Measurements from ENCODE around the gene SHC2. TPM values are rescaled to one million over a fixed set of nuclear protein-coding genes. Genes with fewer than 3 reads are reported as not detected.

The SHC2 gene
- total RNA-seq, 8 experiments from 2014 or later = 4.6 to 57.6 (median 33.0) TPM

GRCh38 chr19:444677-445210, 16.1 kb downstream of the SHC2 start:
- H3K4me3 ChIP-seq = no peak overlapping the region
- in situ Hi-C loops (cut with MboI; ENCODE audit: low pct_unique_long_range_greater_than_20kb in 2 of 9, low sequenced_read_pairs in 9 of 9, unreplicated experiment in 9 of 9) = no loop called here
- H3K27ac ChIP-seq = no peak overlapping the region
- H3K4me1 ChIP-seq (replicated peaks in 1 of 2) = peaks cover 0 to 3% of the 10 kb centered on the region in 2 donors
- WGBS, 10 experiments = 67 to 93% (median 83%) methylated on average over 1 to 13 of the region's 26 CpGs; no CpG with 5 or more reads in 5 of the 10 experiments
- no peak for ATAC-seq (replicated peaks in 6 of 8)

DNA sequence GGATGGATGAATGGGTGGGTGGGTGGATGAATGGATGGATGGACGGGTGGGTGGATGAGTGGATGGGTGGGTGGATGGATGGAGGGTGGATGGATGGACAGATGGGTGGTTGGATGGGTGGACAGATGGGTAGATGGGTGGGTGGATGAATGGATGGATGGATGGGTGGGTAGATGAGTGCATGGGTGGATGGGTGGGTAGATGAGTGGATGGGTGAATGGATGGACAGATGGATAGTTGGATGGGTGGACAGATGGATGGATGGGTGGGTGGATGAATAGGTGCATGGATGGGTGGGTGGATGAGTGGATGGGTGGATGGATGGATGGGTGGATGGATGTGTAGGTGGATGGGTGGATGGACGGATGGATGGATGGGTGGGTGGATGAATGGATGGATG, 17.8 kb downstream of the SHC2 start:
- no CpG with 5 or more reads among the region's 2 CpGs for WGBS, 10 experiments
- no peak overlapping the region for H3K27ac ChIP-seq
- H3K4me3 ChIP-seq = no peak overlapping the region
- H3K4me1 ChIP-seq (replicated peaks in 1 of 2) = peaks cover 0 to 3% of the 10 kb centered on the region in 2 donors
- ATAC-seq (replicated peaks in 6 of 8) = no peak
- in situ Hi-C loops (cut with MboI; ENCODE audit: low pct_unique_long_range_greater_than_20kb in 2 of 9, low sequenced_read_pairs in 9 of 9, unreplicated experiment in 9 of 9) = no loop called here

- no peak overlapping the region for H3K27ac ChIP-seq
- in situ Hi-C loops (cut with MboI; ENCODE audit: low pct_unique_long_range_greater_than_20kb in 2 of 9, low sequenced_read_pairs in 9 of 9, unreplicated experiment in 9 of 9) = no loop called here
- 100% methylated on average over 1 of the region's 2 CpGs; no CpG with 5 or more reads in 7 of the 10 experiments for WGBS, 10 experiments
- no peak overlapping the region for H3K4me3 ChIP-seq
- no peak for ATAC-seq (replicated peaks in 6 of 8)
- H3K4me1 ChIP-seq (replicated peaks in 1 of 2) = peaks cover 0 to 3% of the 10 kb centered on the region in 2 donors
These were observed 18.7 kb downstream of the SHC2 start for GRCh38 chr19:442085-442484.

GRCh38 chr19:441213-441836, 19.5 kb downstream of the SHC2 start:
- 24 to 90% (median 44%) methylated on average over 2 to 10 of the region's 23 CpGs; no CpG with 5 or more reads in 4 of the 10 experiments for WGBS, 10 experiments
- ATAC-seq (replicated peaks in 6 of 8) = peak in 2 of 8 experiments; percentile 25 to 83
- in situ Hi-C loops (cut with MboI; ENCODE audit: low pct_unique_long_range_greater_than_20kb in 2 of 9, low sequenced_read_pairs in 9 of 9, unreplicated experiment in 9 of 9) = no loop called here
- Histone ChIP-seq H3K4me3 (no peak overlapping the region), H3K4me1 (replicated peaks in 1 of 2) (peaks cover 3% of the 10 kb centered on the region in 2 donors), H3K27ac (no peak overlapping the region)

DNA sequence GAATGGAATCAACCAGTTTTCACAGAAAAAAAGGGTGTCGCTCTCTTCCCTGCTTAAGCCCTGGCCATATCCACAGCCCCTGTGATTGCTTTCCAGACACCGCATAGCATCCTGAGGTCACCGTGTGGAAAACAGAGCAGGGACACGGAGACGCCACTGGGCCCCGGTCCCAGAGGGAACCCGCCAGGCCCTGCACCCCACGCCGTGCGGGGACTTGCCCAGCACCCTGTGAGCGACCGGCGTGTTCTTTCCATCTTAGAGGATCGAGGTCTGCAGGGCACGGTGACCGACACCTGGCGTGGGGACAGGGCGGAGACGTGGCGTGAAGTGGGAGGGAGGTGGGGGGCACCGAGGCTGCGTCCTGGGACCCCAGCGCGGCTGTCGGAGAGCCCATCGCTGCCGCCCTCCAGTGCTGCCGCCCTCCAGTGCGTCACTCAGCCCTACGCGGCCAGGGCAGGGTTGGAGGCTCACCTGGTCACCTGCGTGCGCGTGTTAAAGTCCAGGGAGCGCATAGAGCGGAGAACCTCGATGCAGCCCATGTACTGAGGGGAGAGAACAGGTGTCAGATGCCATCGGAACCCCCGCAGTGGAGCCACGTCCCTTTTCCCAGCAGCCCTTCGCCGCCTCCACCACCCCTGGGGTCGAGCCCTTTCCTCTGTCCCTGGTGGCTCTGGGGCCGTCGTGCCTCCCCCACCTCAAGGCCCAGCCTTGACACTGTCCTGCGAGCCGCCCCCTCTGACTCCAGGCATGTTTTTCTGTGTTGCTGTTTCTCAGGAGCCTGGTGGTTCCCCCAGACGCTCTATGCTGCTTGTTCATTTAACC, 20.2 kb downstream of the SHC2 start:
- in situ Hi-C loops (cut with MboI; ENCODE audit: low pct_unique_long_range_greater_than_20kb in 2 of 9, low sequenced_read_pairs in 9 of 9, unreplicated experiment in 9 of 9) = no loop called here
- H3K4me3 ChIP-seq = no peak overlapping the region
- no peak overlapping the region for H3K27ac ChIP-seq
- ATAC-seq (replicated peaks in 6 of 8) = no peak
- 80 to 86% methylated on average over 1 to 12 of the region's 48 CpGs; no CpG with 5 or more reads in 8 of the 10 experiments for WGBS, 10 experiments
- H3K4me1 ChIP-seq (replicated peaks in 1 of 2) = peaks cover 7 to 10% of the 10 kb centered on the region in 2 donors

GRCh38 chr19:439167-439900, 21.5 kb downstream of the SHC2 start:
- Histone ChIP-seq H3K4me3 (no peak overlapping the region), H3K4me1 (replicated peaks in 1 of 2) (peaks cover 9 to 17% of the 10 kb centered on the region in 2 donors), H3K27ac (no peak overlapping the region)
- in situ Hi-C loops (cut with MboI; ENCODE audit: low pct_unique_long_range_greater_than_20kb in 2 of 9, low sequenced_read_pairs in 9 of 9, unreplicated experiment in 9 of 9) = no loop called here
- no peak for ATAC-seq (replicated peaks in 6 of 8)
- 63 to 100% (median 83%) methylated on average over 1 to 7 of the region's 27 CpGs; no CpG with 5 or more reads in 4 of the 10 experiments for WGBS, 10 experiments

DNA sequence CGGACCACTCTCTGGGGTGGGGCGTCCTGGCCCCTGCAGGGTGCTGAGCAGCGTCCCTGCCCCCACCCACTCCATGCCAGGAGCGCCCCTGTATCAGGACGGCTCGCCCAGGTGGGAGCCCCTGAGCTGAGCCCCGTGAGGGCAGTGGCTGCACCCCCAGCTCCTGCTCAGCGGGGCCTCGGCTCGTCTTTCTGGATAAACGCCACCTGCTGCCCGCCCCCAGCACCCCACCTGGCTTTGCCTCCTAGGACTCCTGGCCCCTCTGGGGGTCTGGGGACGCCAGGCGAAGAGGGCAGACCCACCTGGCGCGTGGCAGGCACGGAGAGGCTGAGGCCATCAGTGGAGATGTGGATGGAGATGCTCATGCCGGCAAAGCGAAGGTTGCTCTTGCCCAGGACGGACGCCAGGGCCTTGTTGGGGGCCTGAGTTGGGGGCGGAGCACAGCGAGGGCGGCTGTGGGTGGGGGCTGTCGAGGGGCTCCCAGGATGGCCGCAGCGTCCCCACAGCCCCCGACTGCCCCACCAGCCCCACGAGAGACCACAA, 22.3 kb downstream of the SHC2 start:
- peaks cover 9 to 17% of the 10 kb centered on the region in 2 donors for H3K4me1 ChIP-seq (replicated peaks in 1 of 2)
- H3K4me3 ChIP-seq = no peak overlapping the region
- H3K27ac ChIP-seq = no peak overlapping the region
- WGBS, 10 experiments = 25% methylated on average over 2 of the region's 29 CpGs; no CpG with 5 or more reads in 9 of the 10 experiments
- in situ Hi-C loops (cut with MboI; ENCODE audit: low pct_unique_long_range_greater_than_20kb in 2 of 9, low sequenced_read_pairs in 9 of 9, unreplicated experiment in 9 of 9) = no loop called here
- no peak for ATAC-seq (replicated peaks in 6 of 8)

GRCh38 chr19:437041-437440, 23.8 kb downstream of the SHC2 start:
- H3K27ac ChIP-seq = no peak overlapping the region
- H3K4me3 ChIP-seq = no peak overlapping the region
- H3K4me1 ChIP-seq (replicated peaks in 1 of 2) = peaks cover 9 to 17% of the 10 kb centered on the region in 2 donors
- 17 to 100% (median 91%) methylated on average over 1 to 19 of the region's 22 CpGs; no CpG with 5 or more reads in 4 of the 10 experiments for WGBS, 10 experiments
- in situ Hi-C loops (cut with MboI; ENCODE audit: low pct_unique_long_range_greater_than_20kb in 2 of 9, low sequenced_read_pairs in 9 of 9, unreplicated experiment in 9 of 9) = no loop called here
- ATAC-seq (replicated peaks in 6 of 8) = peak in 1 of 8 experiments; percentile 15

DNA sequence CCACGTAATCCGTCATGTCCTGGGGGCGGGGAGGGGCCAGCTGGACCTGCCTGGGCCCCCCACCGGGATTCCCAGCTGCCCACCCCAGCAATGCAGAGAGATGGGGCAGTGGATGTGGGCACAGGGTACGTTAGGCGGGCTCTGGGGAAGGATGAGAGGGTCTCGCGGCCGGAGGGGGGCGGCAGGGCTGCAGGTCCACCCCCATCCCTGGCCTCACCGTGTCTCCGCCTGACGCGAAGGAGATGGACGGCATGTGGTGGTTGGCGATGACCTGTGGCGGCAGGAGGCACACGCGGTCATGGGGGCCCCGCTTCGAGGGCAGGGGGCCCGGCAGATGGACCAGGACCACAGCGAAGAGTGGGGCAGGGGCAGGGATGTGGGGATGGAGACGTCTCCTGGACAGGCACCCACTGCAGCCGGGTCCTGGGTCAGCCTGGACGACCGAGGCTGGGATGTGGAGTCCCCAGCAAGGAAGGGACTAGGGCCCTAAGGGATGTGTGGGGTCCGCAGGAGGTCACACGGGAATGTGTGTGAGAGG, 24.4 kb downstream of the SHC2 start:
- Histone ChIP-seq H3K4me1 (replicated peaks in 1 of 2) (peaks cover 9 to 17% of the 10 kb centered on the region in 2 donors), H3K27ac (peak overlapping the region; percentile 46 to 60), H3K4me3 (no peak overlapping the region)
- in situ Hi-C loops (cut with MboI; ENCODE audit: low pct_unique_long_range_greater_than_20kb in 2 of 9, low sequenced_read_pairs in 9 of 9, unreplicated experiment in 9 of 9) = no loop called here
- ATAC-seq (replicated peaks in 6 of 8) = peak in 3 of 8 experiments; percentile 8 to 16 (median 15)
- 80 to 83% methylated on average over 1 to 2 of the region's 29 CpGs; no CpG with 5 or more reads in 8 of the 10 experiments for WGBS, 10 experiments

GRCh38 chr19:435707-436412, 25.0 kb downstream of the SHC2 start:
- peak in 4 of 8 experiments; percentile 16 to 30 (median 20) for ATAC-seq (replicated peaks in 6 of 8)
- WGBS, 10 experiments = 60 to 75% (median 71%) methylated on average over 1 to 16 of the region's 33 CpGs; no CpG with 5 or more reads in 5 of the 10 experiments
- peaks cover 6 to 17% of the 10 kb centered on the region in 2 donors for H3K4me1 ChIP-seq (replicated peaks in 1 of 2)
- H3K4me3 ChIP-seq = no peak overlapping the region
- peak overlapping the region; percentile 46 to 60 for H3K27ac ChIP-seq
- in situ Hi-C loops (cut with MboI; ENCODE audit: low pct_unique_long_range_greater_than_20kb in 2 of 9, low sequenced_read_pairs in 9 of 9, unreplicated experiment in 9 of 9) = no loop called here

- in situ Hi-C loops (cut with MboI; ENCODE audit: low pct_unique_long_range_greater_than_20kb in 2 of 9, low sequenced_read_pairs in 9 of 9, unreplicated experiment in 9 of 9) = no loop called here
- WGBS, 10 experiments = 64 to 83% (median 80%) methylated on average over 2 to 8 of the region's 26 CpGs; no CpG with 5 or more reads in 5 of the 10 experiments
- Histone ChIP-seq H3K27ac (peak overlapping the region; percentile 54 to 60), H3K4me1 (replicated peaks in 1 of 2) (peaks cover 6 to 17% of the 10 kb centered on the region in 2 donors), H3K4me3 (no peak overlapping the region)
- ATAC-seq (replicated peaks in 6 of 8) = peak in 5 of 8 experiments; percentile 45 to 83 (median 76)
These were observed 25.7 kb downstream of the SHC2 start for GRCh38 chr19:435056-435706.

All from motor neuron (in vitro differentiated cells).